HCT116 (cell line): Measurements from ENCODE around the gene DDR1. TPM values are rescaled to one million over a fixed set of nuclear protein-coding genes. Genes with fewer than 3 reads are reported as not detected.
A peak's percentile ranks its signal among the peaks of the same experiment; 100 is the strongest.

ENCODE experiments used
- ATAC-seq: fragments of 200-7000 bp; cut with Tn5 transposase; 2 replicates; pipeline ENCODE4 v1.9.1; 2020; ENCODE audit warnings: mild to moderate bottlenecking, moderate library complexity
- BruUV-seq: library from RNA; stranded (reverse); fragments of 400-500 nt; replicated peaks from 2 replicates; lab custom pipeline; 2021; lab: Mats Ljungman, UMichigan
- CTCF ChIA-PET: fragments of 300-600 bp; sonication (Branson Sonifier 250); formaldehyde crosslinking; loops from one replicate; lab custom pipeline; 2021; ENCODE audit warnings: antibody characterized with exemption; lab: Charles Lee
- POLR2A ChIA-PET: fragments of 300-600, 350-600 bp; sonication (Branson Sonifier 250); formaldehyde crosslinking; loops from one replicate; lab custom pipeline; 2021; ENCODE audit warnings: antibody characterized with exemption; lab: Charles Lee
- RAD21 ChIA-PET, 2 experiments: fragments of 300-600 bp; sonication (Branson Sonifier 250); formaldehyde crosslinking; loops; one replicate each; lab custom pipeline; 2023; ENCODE audit warnings: low total read pairs in 2 of 2; ENCODE audit not compliant: uncharacterized antibody in 2 of 2, unreplicated experiment in 2 of 2, low non-redundant PET in 1 of 2; lab: Charles Lee
- DNase-seq: peaks from one replicate; pipeline ENCODE4 v3.0.0-alpha.2; 2010; ENCODE audit warnings: low read depth, low spot score
- H2AFZ ChIP-seq: fragments of 200-600 bp; shearing (Covaris generic), sonication (generic); 2 replicates; pipeline ENCODE4 v1.6.1; 2017; ENCODE audit warnings: low read depth, mixed run types, mixed read lengths, antibody characterized with exemption, low read length; ENCODE audit not compliant: poor library complexity, severe bottlenecking
- H3K27ac ChIP-seq: 2 replicates; pipeline ENCODE4 v1.5.1; 2012; ENCODE audit warnings: low read depth, low read length
- H3K27me3 ChIP-seq: fragments of 200-600 bp; sonication (generic); 2 replicates; pipeline ENCODE4 v1.6.1; 2016; ENCODE audit warnings: mixed run types, low read length, mixed read lengths; ENCODE audit not compliant: insufficient read depth
- H3K36me3 ChIP-seq, 2 experiments: fragments of 200-500 bp in 1 of 2; fragments of 200-600 bp in 1 of 2; sonication (Bioruptor generic) in 1 of 2; sonication (generic) in 1 of 2; 2 replicates each; pipeline versions ENCODE4 v1.5.1 to v1.6.1; 2014 to 2016; ENCODE audit warnings: low read length in 2 of 2, inconsistent platforms in 1 of 2, mixed read lengths in 1 of 2, mixed run types in 1 of 2; ENCODE audit not compliant: insufficient read depth in 2 of 2, control insufficient read depth in 1 of 2
- H3K4me1 ChIP-seq, 2 experiments: fragments of 200-600 bp in 1 of 2; sonication (generic) in 1 of 2; 2 replicates each; pipeline versions ENCODE4 v1.5.1 to v1.6.1; 2012 to 2017; ENCODE audit warnings: low read length in 2 of 2, inconsistent platforms in 1 of 2, mild to moderate bottlenecking in 1 of 2, mixed read lengths in 1 of 2, mixed run types in 1 of 2, moderate library complexity in 1 of 2; ENCODE audit not compliant: insufficient read depth in 2 of 2, control insufficient read depth in 1 of 2
- H3K4me2 ChIP-seq: fragments of 200-600 bp; sonication (generic); 2 replicates; pipeline ENCODE4 v1.6.1; 2017; ENCODE audit warnings: mixed run types, low read length, mixed read lengths
- H3K4me3 ChIP-seq, 2 experiments: fragments of 200-600 bp in 1 of 2; sonication (generic) in 1 of 2; replicated peaks in 1 of 2; 2 replicates each; pipeline ENCODE4 v1.5.1; 2011 to 2016; ENCODE audit warnings: low read length in 2 of 2, control low read depth in 1 of 2, low read depth in 1 of 2, mild to moderate bottlenecking in 1 of 2, mixed read lengths in 1 of 2, mixed run types in 1 of 2
- H3K79me2 ChIP-seq: fragments of 200-600 bp; sonication (generic); 2 replicates; pipeline ENCODE4 v1.6.1; 2017; ENCODE audit warnings: mild to moderate bottlenecking, mixed run types, low read length, moderate library complexity, mixed read lengths; ENCODE audit not compliant: insufficient read depth
- H3K9ac ChIP-seq: fragments of 200-600 bp; sonication (generic); 2 replicates; pipeline ENCODE4 v1.6.1; 2016; ENCODE audit warnings: low read length, mixed read lengths
- H3K9me2 ChIP-seq: fragments of 200-600 bp; sonication (generic), shearing (Covaris generic); 2 replicates; pipeline ENCODE4 v1.6.1; 2017; ENCODE audit warnings: mixed run types, mild to moderate bottlenecking, moderate library complexity; ENCODE audit not compliant: insufficient read depth
- H3K9me3 ChIP-seq, 2 experiments: fragments of 200-500 bp in 1 of 2; fragments of 200-600 bp in 1 of 2; sonication (Bioruptor generic) in 1 of 2; sonication (generic) in 1 of 2; 2 replicates each; pipeline ENCODE4 v1.6.1; 2014 to 2017; ENCODE audit warnings: low read length in 2 of 2, mixed read lengths in 2 of 2, inconsistent platforms in 1 of 2, low read depth in 1 of 2, mild to moderate bottlenecking in 1 of 2, mixed run types in 1 of 2, moderate library complexity in 1 of 2; ENCODE audit not compliant: control insufficient read depth in 1 of 2, insufficient read depth in 1 of 2
- H4K20me1 ChIP-seq: fragments of 200-600 bp; sonication (generic), shearing (Covaris generic); 2 replicates; pipeline ENCODE4 v1.6.1; 2017; ENCODE audit warnings: mixed run types, mild to moderate bottlenecking, moderate library complexity; ENCODE audit not compliant: insufficient read depth
- CTCF ChIP-seq, 3 experiments: fragments of 200-600 bp in 1 of 3; sonication (generic) in 1 of 3; IDR thresholded peaks in 2 of 3; conservative IDR thresholded peaks in 1 of 3; 2 replicates each; pipeline ENCODE4 v1.5.1; 2012 to 2017; ENCODE audit warnings: low read depth in 2 of 3, low read length in 2 of 3, antibody characterized with exemption in 1 of 3, borderline replicate concordance in 1 of 3, control low read depth in 1 of 3, mild to moderate bottlenecking in 1 of 3, mixed read lengths in 1 of 3, mixed run types in 1 of 3, moderate library complexity in 1 of 3; ENCODE audit not compliant: insufficient read depth in 1 of 3
- EZH2 ChIP-seq: fragments of 200-600 bp; sonication (generic); IDR thresholded peaks from 2 replicates; pipeline ENCODE4 v1.6.1; 2017; ENCODE audit warnings: antibody characterized with exemption, mixed run types
- EZH2phosphoT487 ChIP-seq: fragments of 200-600 bp; IDR thresholded peaks from 2 replicates; pipeline ENCODE4 v1.6.1; 2018; ENCODE audit warnings: antibody characterized with exemption, borderline replicate concordance
- FOSL1 ChIP-seq: IDR thresholded peaks from 2 replicates; pipeline ENCODE4 v1.6.1; 2012; ENCODE audit warnings: low read depth
- POLR2A ChIP-seq: IDR thresholded peaks from 2 replicates; pipeline ENCODE4 v1.7.0; 2011; ENCODE audit warnings: borderline replicate concordance; ENCODE audit not compliant: insufficient read depth, insufficient read length; ENCODE audit errors: extremely low read depth
- POLR2AphosphoS5 ChIP-seq: IDR thresholded peaks from 2 replicates; pipeline ENCODE4 v1.6.1; 2011; ENCODE audit warnings: mild to moderate bottlenecking, low read depth, low read length, moderate library complexity
- TCF7L2 ChIP-seq: IDR thresholded peaks from 2 replicates; pipeline ENCODE4 v1.7.0; 2011; ENCODE audit warnings: borderline replicate concordance, inconsistent platforms; ENCODE audit not compliant: insufficient read depth, insufficient read length; ENCODE audit errors: extremely low read depth
- intact Hi-C: fragments of 100-400 bp; cut with micrococcal nuclease; formaldehyde crosslinking; loops from 2 replicates; pipeline ENCODE4 v1.10.0; 2022
- total RNA-seq: library from RNA; stranded (reverse); gene quantifications from one replicate; pipeline ENCODE4 v1.2.1, GENCODE V29; 2021; ENCODE audit not compliant: unreplicated experiment

The DDR1 gene
- total RNA-seq, 1 experiment from 2014 or later = 211 TPM

GRCh38 chr6:30885999-30886896, 1.9 kb downstream of the DDR1 start:
- ChIA-PET CTCF (no interaction called here), RAD21 (no interaction called here), POLR2A (interaction anchor here (0.6 kb wide), 1 partner anchor 27 kb away, joined by 4 read pairs; no protein-coding TSS in a partner anchor)
- peaks cover 44 to 62% of the 10 kb centered on the region in 2 experiments for H3K4me1 ChIP-seq
- intact Hi-C loops = loop anchor here (2.0 kb wide), 1 partner anchor 23 kb away; the partner anchor contains the start of gene GTF2H4
- no peak for TF ChIP-seq FOSL1
- peak; percentile 55; the same call in 1 of the 2 replicates for TF ChIP-seq POLR2AphosphoS5
- TF ChIP-seq EZH2phosphoT487 = no peak
- no peak for TF ChIP-seq CTCF (IDR thresholded peaks at IDR 0.05 in 2 of 3, conservative IDR thresholded peaks at IDR 0.05 in 1 of 3; ENCODE audit: borderline replicate concordance in 1 of 3, insufficient read depth in 1 of 3, low read depth in 2 of 3, low read length in 2 of 3)
- TF ChIP-seq TCF7L2 = peak; percentile 48
- TF ChIP-seq POLR2A = no peak
- TF ChIP-seq EZH2 = no peak
- BruUV-seq = TSS peak; percentile 3
- H3K4me2 ChIP-seq = peak overlapping the region; percentile 99
- H3K9me2 ChIP-seq = no peaks in the 10 kb centered on the region
- H2AFZ ChIP-seq = no peak overlapping the region
- H3K4me3 ChIP-seq = peak overlapping the region; percentile 83 to 87
- peaks cover 14 to 25% of the 10 kb centered on the region in 2 experiments; a peak in 3 of 4 replicates for H3K36me3 ChIP-seq
- H3K9me3 ChIP-seq = no peaks in the 10 kb centered on the region
- DNase-seq (peak; percentile 83), ATAC-seq (peak; percentile 69)
- no peaks in the 10 kb centered on the region for H4K20me1 ChIP-seq
- H3K9ac ChIP-seq = peak overlapping the region; percentile 92
- no peaks in the 10 kb centered on the region for H3K27me3 ChIP-seq
- H3K27ac ChIP-seq = peak overlapping the region; percentile 99
- peaks cover 77% of the 10 kb centered on the region for H3K79me2 ChIP-seq
